HG03354 (cell line): ENCODE measurements around the gene THOP1.

Experiments used
- ATAC-seq: cut with Tn5 transposase; IDR thresholded peaks from one replicate; pipeline ENCODE4 v1.9.1; 2021; ENCODE audit warnings: mild to moderate bottlenecking; ENCODE audit not compliant: unreplicated experiment, poor library complexity, severe bottlenecking

Gene THOP1

DNA sequence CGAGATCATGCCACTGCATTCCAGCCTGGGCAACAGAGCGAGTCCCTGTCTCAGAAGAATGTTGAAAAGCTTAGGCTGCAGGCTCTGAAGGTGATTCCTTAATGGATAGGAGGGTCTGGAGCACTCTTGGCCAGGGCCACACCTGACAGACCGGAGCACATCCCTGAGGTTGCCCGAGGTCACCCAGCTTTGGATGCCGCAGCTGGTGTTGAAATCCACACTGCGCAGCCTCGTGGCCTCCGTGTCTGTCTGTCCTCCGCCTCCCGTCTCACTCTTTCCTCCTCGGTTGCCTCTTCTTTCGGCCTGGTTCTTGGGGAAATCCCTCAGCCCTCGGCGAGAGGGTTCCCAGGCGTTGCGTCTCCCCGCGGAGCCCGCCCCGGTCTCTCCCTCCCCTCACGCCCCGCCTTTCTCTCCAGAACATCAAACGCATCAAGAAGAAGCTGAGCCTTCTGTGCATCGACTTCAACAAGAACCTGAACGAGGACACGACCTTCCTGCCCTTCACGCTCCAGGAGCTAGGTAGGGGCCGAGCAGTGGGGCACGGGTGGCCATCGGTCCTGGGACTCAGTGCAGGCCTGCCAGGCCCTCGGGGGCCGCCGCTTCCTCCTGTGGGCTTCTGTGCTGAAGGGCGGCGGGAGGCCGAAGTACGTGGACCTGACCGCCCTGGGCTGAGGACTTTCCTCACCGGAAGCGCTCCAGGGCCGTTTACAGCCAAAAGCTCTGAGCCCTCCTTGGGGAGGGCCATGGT is 14.1 kb downstream of the THOP1 start:
- ATAC-seq, result no peak

DNA sequence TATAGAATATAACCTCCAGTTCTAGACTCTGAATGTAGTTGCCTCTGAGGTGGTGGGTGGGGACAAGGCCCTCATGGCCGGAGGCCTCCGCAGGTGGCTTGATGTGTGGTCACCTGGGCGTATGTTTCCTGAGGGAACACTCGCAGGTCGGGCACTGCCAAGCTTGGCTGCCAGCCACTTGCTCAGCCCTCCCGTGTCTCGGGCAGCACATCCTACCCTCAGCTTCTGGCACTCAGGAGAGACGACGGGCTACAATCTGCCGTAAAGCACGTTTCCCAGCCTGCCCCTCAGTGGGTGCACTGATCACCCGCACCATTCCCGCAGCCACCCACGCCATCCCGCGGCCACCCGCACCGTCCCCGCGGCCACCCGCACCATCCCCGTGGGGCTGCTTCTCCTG is 15.2 kb downstream of the THOP1 start:
- ATAC-seq, result no peak

DNA sequence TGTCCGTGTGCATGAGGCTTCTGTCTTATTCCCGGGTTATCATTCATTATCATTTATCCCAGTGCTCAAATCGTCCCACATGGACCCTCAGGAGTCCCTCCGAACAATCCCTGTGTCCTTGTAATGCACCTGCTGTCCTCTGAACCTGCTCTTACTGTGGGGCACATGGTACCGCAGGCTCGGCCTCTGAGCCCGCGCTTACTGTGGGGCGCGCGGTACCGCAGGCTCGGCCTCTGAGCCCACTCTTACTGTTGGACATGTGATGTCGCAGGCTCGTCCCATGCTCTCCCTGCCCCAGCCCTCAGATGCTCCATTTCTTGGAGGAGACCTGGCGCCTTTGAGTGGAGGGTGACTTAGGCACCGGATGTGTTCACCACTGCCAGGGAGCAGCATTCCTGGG is 17.5 kb downstream of the THOP1 start:
- no peak for ATAC-seq

DNA sequence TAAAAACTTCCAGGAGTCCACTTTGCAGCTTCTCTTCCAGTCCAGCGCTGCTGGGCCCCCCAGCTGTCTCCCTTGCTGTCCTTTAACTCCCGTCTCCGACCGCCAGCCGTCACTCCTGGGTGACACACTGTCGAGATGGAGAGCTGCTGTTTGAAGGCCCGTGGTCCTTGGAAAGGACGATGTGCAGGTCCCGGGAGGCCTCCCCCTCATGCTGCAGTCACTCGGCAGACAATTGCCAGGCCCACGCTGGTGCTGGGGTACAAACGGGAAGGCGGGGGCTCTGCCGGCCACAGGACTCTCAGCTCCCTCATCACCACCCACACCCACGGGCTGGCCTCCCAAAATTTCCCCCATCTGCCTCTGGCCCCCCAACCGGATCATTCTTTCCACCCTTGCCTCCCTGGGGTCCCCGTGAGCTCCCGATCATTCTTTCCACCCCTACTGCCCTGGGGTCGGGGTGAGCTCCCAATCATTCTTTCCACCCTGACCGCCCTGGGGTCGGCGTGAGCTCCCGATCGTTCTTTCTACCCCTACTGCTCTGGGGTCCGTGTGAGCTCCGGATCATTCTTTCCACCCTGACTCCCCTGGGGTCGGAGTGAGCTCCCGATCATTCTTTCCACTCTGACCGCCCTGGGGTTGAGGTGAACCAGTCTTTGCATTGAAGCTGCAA is 18.3 kb downstream of the THOP1 start:
- no peak for ATAC-seq

DNA sequence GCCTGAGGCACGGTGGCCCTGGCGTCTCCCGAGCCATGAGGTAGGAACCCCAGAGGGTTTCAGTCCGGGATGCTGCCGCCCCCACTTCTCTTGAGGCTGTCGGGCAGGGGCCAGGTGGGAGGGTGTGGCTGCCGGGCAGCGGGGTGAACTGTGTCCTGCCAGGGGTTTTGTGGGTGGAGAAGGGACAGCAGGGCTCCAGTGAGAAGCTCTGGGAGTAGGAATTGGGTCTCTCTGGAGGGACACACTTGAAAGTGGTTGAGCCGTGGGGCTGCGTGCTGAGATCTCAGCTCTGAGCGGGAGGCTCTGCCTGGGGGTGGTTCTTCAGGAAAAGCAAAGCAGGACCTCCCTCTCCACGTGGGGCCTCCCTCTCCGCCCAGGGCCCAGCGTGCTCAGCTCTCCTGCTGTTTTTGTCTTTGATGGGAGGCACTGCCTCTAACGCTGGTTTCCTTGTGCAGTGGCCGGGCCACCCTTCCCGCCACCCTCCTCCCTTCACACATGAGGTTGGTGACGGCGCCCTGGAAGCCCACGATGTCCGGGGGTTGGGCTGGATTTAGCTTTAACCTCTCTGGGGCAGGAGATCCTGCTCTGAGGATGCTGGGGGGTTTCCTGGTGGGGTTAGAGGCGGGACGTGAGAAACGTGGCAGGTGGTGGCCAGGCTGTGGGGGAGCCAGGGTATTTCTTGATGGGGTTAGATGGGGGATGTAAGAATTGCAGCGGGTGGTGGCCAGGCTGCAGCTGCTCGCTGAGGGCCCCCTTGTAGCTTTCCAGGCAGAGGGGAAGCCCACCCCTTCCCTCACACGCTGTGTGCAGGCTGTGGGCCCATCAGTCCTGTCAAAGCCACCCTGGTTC is 19.1 kb downstream of the THOP1 start:
- no peak for ATAC-seq

DNA sequence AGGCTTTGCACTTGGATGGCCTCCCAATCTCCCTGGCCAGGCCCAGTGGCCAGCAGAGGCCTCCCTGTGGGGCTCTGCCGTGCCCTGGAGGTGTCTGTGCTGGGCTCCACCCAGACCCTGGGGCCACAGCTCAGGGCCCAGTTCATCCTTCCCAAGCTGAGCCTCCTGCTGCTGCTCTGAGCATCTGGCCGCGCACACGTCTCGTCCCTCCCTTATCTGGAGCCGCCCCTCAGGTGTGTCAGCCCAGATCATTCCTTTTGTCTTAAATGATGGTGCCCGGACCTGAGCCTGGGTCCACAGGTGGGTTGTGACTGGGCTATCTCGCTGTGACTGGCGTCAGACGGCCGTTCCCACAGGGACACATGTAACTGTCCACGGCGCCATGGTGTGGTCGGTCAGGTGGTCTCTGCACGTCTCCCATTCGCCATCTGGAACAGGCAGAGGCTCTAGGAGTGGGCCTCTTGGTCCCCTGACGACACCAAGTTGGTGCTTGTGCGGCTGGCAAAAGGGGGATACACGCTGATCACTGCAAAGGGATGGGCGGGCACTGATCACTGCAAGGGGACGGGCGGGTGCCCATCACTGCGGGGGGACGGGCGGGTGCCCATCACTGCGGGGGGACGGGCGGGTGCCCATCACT is 20.1 kb downstream of the THOP1 start:
- ATAC-seq, result no peak

DNA sequence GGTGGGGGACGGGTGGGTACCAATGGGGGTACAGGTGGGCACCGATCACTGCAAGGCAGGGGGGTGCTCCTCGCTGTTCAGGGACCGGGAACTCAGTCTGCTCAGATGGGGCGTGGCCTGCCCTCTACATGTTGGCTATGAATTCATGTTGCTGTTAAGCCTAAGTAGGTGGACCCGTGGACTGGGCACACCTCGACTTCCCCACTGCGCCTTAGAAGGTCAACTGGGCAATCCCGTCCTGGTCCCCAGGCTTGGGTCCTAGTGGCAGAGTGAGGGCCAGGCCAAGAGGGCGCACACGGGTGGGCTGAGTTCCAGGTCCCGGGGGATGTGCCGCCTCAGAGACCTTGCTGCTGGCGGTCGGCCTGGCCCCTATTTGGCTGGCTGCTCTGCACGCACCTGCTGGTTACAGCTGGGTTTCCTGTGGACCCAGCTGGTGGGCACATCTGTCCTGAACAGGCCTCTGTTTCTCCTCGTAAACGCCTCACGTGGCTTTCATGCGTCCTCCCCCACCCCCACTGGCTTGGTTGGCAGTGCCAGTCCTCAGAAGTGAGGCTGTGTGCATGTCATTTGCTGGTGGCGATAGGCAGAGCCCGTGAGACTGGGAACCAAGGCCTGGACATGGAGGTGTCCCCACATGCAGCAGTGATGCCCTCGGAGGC is 20.8 kb downstream of the THOP1 start:
- ATAC-seq, result no peak

DNA sequence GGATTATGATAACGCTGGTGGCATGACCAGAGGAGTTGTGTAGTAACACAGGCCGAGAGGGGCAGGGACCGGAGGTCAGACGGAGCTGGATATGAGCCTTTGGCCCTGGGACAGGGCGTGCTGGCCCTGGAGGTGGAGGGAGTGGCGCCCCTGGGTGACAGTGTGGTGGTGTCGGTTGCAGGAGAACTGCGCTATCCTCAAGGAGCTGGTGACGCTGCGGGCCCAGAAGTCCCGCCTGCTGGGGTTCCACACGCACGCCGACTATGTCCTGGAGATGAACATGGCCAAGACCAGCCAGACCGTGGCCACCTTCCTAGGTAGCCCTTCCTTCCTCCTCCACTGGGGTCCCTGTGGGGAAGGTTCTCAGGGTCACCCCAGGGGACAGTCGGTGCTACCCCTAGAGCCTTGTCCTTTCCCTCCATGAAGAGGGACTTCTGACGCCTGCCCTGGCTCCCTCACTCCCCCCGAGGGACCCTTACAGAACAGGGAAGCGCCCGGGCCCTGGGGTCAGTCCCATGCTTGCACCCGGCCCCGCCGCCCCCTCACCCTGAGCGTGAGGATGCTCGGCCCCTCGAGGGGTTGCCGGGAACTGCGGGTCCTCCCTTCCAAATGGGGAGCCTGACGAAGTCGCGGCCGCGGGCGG is 21.6 kb downstream of the THOP1 start:
- no peak for ATAC-seq

DNA sequence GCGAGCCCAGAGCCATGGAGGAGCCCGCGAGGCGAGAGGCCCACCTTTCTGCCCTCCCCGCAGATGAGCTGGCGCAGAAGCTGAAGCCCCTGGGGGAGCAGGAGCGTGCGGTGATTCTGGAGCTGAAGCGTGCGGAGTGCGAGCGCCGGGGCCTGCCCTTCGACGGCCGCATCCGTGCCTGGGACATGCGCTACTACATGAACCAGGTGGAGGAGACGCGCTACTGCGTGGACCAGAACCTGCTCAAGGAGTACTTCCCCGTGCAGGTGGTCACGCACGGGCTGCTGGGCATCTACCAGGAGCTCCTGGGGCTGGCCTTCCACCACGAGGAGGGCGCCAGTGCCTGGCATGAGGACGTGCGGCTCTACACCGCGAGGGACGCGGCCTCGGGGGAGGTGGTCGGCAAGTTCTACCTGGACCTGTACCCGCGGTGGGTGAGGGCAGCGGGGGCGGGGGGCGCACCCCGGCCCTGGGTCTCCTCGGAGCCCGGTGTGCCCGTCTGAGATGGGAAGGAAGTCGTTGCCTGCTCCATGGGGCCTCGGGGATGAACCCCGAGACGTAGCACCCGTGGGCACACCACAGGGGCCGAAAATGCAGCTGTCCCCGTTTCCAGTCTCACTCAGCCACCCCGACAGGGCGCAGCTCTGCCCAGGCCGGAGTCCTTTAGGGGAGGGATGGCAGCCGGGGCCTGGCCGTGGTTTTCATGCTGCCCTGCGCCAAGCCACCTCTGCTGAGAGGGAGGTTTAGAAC is 22.3 kb downstream of the THOP1 start:
- no peak for ATAC-seq

DNA sequence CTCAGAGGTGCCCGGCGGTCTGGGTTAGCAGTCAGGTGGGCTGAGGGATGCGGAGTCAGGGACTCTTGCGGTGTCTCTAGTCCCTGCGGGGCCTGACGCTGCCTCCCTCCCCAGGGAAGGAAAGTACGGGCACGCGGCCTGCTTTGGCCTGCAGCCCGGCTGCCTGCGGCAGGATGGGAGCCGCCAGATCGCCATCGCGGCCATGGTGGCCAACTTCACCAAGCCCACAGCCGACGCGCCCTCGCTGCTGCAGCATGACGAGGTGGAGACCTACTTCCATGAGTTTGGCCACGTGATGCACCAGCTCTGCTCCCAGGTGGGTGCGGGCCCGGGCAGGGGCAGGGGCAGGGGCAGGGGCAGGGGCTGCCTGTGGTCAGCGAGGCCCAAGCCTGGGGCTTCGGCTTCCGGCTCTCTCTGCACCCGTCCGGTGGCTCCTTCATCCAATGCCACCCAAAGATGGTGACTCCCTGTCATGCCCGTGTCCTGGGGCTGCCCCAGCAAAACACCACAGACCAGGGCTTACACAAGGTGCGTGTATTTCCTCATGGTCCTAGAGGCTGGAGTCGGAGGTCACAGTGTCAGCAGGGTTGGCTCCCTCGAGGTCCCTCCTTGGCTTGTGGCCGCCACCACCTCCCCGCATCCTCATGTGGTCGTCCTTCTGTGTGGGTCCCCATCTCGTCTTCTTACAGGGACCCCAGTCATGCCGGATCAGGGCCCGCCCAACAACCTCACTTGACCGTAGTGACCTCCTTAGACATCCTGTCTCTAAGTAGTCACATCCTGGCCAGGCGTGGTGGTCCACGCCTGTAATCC is 23.0 kb downstream of the THOP1 start:
- ATAC-seq, result no peak

DNA sequence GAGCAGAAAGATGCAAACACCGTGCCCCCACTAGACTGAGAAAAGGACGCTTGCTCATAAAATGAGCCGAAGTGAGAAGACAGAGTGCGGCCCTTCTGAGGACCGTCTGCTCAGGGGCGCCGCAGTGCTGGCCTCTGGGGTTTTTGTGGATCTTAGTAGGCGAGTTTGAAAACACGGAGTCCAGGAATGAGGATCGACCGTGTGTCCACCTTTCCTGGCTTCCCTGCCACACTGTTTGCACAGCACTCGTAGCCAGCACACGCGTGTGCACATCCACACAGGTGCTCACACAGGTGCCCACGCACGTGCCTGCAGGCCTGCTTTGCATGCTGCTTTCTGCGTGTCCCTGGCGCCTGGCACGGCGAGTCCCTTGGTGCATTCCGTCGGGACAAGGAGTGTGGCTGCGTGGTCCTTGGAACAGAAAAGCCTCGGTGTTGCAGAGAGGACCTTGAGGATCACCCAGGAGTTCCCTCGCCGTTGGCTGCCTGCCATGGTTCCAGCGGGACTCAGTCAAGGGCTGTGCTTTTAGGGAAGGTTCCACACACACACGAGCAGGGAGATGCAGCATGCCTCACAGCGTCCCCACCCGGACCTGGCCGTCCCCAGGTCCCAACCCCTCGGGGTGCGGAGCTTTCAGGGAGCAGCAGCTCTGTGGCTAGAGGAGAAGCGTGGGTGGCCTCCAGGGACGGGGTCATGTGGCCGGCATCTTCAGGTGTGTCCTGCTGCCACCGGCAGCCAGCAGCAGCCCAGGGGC is 24.3 kb downstream of the THOP1 start:
- no peak for ATAC-seq

DNA sequence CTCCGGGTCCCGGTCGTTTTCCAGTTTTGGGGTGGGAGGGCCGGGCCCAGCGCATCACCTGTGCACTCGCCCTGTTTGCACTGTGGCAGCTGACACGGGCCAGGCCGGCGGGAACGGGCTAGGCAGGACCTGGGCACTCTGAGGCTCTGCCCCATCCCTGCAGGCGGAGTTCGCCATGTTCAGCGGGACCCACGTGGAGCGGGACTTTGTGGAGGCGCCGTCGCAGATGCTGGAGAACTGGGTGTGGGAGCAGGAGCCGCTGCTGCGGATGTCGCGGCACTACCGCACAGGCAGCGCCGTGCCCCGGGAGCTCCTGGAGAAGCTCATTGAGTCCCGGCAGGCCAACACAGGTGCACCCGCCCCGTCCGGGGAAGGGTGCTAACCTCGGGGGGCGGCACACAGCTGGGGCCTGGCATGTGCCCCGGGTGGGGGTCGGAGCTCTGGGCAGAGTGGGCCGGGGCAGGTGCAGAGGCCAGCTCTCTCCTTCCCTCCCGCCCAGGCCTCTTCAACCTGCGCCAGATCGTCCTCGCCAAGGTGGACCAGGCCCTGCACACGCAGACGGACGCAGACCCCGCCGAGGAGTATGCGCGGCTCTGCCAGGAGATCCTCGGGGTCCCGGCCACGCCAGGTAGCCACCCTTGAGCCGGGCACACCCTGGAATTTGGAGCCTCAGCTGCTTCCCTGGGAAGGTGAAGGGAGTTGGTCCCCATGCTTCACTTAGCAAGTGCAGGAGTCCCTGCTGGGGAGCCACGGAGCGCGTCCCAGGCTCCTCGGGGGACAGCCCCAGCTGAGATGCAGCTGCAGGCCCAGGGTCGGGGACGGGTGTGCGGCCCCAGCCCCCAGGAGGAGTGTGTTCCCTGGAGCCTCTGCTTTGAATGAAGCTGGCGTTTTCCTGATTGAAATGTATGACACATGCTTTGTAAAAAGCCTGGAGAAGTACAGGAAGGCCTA is 25.1 kb downstream of the THOP1 start:
- no peak for ATAC-seq

DNA sequence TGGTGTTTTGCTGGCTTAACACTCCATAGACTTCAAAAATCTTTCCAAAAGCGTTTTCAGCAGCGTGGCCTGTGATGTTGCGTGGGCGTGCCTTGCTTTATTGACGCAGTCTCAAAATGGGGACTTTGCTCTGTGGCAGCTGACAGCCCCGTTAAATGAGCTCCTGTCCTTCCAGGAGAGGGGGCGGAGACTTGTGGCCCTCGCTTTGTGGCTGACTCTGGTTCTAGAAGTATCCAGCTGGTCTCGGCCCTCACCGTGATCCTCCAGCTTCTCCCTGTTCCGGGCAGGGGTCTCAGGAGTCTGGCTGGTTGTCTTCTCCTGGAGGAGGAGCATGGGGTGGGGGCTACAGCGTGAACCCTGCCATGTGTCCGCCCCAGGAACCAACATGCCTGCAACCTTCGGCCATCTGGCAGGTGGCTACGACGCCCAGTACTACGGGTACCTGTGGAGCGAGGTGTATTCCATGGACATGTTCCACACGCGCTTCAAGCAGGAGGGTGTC is 26.0 kb downstream of the THOP1 start:
- no peak for ATAC-seq

DNA sequence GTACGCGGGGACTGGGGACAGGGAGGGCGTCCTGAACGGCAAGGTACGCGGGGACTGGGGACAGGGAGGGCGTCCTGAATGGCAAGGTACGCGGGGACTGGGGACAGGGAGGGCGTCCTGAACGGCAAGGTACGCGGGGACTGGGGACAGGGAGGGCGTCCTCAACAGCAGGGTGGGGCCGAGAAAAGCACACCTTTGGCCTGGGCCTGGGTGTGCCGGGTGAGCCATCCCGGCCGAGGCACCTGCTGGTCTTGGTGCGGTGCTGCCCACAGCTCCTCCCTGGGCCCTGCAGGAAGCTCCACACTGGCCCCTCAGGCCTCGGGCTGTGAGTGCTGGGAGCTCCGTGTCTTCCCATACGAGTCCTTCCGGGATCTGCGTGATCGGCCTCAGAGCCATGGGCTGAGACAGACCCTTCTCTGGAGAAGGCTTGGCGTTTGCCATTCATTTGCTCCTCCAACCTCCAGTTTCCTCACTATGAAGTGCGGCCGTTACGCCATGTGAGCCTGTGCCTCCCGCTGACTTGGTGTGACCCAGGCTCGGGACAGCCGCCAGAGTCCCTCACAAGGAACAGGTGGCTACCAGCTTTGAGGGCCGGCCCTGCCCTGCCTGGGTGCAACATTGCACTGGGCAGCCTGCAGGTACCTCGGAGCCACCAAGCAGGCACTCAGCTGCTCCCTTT is 26.6 kb downstream of the THOP1 start:
- no peak for ATAC-seq
